ENCODE measurements around the gene ID2.

GRCh38 chr2:8699839-8700238 is 18.0 kb downstream of the ID2 start:
- TF ChIP-seq ZNF592 (IDR thresholded peaks at IDR 0.05): no peak
- no peak for TF ChIP-seq CREM (IDR thresholded peaks at IDR 0.05; ENCODE audit: low read depth)
- no peak for TF ChIP-seq CTCF (IDR thresholded peaks at IDR 0.05 in 2 of 3, conservative IDR thresholded peaks at IDR 0.05 in 1 of 3; ENCODE audit: control insufficient read depth in 2 of 3, extremely low read depth in 1 of 3, insufficient read depth in 1 of 3, low read depth in 3 of 3, low read length in 3 of 3)
- TF ChIP-seq NBN (IDR thresholded peaks at IDR 0.05): no peak

All from GM12878 (cell line).